NCI-H1105 (cell line): Measurements from ENCODE around the gene CLEC1B.
"Not testable (repeated sequence)": the region's sequence is repeated elsewhere in the genome, so short reads cannot be mapped to it uniquely, and the experiment has no call there.

Experiments
- DNase-seq: peaks from one replicate; lab custom pipeline; 2025; lab: John Stamatoyannopoulos, UW

Gene CLEC1B

DNA sequence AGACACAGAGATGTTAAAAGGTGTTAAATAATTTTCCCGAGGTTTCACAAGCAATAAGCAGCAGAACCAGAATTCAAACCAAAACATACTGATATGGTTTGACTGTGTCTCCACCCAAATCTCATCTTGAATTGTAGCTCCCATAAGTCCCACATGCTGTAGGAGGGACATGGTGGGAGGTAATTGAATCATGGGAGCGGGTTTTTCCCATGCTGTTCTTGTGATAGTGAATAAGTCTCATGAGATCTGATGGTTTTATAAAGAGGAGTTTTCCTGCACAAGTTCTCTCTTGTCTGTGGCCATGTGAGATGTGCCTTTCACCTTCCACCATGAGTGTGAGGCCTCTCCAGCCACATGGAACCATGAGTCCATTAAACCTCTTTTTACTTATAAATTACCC lies 24.2 kb downstream of the CLEC1B start:
- DNase-seq, result not testable (repeated sequence)

- DNase-seq, result no peak
Observed at GRCh38 chr12:9973949-9974348, 25.0 kb downstream of the CLEC1B start.

DNA sequence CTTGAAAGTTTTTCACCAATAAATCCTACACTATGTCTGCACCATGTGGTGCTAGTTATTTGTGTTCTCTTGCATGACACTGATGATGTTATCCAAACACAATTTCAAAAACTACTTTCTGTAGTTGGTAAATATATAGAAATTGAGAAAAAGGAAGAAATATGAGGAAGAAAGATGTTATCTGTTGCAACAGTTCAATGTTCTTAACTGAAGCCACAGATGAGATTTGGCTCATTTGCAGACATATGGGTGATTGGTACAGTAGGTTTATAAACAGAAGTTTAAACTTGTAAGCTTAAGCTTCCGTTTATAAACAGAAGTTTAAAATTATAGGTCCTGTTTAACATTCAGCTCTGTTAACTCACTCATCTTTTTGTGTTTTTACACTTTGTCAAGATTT lies 27.7 kb downstream of the CLEC1B start, which contains the start of gene CLEC12A:
Gene CLEC12A (plus strand): TSS at position 229 of the 400 bp plus-strand sequence. CDS start 188 bp downstream, outside the sequence.
- DNase-seq, result no peak

DNA sequence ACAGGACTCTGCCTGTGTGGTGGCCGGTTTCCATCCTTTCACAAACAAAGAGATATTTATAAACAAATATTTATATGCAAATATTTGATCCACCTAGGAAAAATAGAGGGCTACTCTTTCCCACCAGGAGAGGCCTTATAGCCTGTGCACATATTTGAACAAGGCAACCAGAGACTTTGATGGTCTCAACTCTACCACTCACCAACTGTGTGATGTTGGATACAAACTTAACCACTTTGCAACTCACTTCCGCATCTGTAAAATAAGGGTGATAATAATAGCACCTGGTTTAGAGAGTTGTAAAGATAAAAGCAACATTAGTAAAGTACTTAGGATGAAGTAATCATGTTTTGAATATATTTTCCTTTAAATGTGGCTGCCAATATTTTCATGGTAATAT lies 29.2 kb downstream of the CLEC1B start:
- no peak for DNase-seq

- no peak for DNase-seq
Observed at GRCh38 chr12:9961901-9962300, 37.0 kb downstream of the CLEC1B start.

DNA sequence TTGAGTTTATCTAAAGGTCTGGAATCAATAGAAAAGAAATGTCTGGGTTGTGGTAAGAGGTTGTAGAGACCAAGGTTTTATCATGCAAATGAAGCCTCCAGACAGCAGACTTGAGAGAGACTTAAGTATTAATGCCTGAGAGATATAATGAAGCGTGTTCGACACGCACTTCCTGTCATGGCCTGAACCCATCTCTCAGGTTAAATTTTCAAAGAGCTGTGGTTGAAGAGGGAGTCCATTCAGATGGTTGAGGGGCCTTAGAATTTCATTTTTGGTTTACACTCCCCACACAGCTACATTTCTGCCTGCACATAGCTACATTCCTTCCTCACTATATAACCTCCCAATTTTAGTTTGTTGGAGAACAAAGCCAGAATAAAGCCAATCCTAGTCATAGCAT lies 37.8 kb downstream of the CLEC1B start:
- no peak for DNase-seq

DNA sequence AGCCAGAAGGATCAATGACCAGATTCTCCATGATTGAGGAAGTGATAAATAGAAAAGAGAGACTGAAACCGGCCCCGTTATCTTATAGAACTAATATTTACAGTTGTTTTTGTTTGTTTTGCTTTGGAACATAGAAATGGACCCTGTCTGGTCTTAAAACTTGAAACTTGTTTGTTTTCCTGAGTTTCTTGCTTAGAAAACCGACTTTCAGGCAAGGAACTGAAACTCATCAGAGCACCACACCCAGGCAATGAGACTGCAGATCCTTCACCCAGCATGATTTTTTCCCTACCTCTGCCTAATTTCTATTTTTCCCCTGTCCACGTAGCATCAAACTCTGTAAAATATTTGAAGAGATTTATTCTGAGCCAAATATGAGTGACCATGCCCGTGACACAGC lies 38.3 kb downstream of the CLEC1B start:
- DNase-seq, result no peak

DNA sequence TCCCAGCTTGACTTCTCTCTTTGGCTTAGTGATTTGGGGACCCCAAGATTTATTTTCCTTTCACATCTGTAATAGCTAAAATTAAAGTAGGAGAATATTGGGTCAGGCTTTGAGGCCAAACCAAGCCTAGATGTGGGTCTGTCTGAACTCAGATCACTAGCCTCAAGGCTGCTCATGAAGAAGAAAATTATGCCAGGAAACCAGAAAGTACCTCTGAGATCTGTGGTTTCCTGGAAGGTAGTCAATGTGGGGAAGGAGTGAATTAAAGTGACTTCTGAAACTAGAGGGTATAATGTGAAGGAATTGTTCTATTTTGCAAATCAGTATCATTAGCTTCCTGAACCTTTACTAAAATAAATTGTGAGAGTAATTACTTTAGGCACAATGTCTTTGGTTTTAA lies 41.1 kb downstream of the CLEC1B start:
- DNase-seq, result no peak

DNA sequence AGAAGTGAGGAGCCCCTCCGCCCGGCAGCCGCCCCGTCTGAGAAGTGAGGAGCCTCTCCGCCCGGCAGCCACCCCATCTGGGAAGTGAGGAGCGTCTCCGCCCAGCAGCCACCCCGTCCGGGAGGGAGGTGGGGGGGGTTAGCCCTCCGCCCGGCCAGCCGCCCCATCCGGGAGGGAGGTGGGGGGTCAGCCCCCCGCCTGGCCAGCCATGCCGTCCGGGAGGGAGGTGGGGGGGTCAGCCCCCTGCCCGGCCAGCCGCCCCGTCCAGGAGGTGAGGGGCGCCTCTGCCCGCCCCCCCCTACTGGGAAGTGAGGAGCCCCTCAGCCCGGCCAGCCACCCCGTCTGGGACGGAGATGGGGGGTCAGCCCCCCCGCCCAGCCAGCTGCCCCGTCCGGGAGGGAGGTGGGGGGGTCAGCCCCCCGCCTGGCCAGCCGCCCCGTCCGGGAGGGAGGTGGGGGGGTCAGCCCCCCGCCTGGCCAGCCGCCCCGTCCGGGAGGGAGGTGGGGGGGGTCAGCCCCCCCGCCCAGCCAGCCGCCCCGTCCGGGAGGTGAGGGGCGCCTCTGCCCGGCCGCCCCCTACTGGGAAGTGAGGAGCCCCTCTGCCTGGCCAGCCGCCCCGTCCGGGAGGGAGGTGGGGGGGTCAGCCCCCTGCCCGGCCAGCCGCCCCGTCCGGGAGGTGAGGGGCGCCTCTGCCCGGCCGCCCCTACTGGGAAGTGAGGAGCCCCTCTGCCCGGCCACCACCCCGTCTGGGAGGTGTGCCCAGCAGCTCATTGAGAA lies 45.8 kb downstream of the CLEC1B start:
- not testable (repeated sequence) for DNase-seq

DNA sequence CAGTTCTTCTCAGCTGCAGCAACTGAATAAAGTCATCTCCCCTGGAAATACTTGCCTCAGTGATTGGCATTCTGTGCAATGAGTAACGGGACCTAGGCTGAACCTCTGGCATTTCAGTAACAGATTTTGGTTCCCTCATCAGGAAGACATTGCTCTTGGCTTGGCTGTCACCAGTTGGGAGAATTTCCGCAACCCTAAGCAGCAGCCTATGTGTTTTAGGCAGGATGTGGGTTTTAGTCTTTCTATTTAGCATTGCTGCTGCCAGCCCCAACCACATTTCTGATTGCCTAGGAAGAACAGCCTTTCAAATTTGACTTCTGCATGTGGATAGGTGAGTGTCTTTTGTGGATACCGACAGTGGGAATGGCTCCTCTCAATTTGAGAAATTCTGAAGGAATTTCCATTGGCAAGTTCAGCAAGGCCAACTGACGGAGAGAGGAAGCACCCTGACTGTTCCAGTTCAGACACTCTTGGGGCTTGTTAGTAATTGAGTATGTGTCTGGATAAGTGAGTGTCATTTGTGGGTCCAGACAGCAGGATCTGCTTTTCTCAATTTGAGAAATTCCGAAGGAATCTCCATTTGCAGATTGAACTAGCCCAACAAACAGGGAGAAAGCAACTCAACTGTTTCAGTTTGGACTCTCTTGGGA lies 47.8 kb downstream of the CLEC1B start:
- DNase-seq, result no peak

DNA sequence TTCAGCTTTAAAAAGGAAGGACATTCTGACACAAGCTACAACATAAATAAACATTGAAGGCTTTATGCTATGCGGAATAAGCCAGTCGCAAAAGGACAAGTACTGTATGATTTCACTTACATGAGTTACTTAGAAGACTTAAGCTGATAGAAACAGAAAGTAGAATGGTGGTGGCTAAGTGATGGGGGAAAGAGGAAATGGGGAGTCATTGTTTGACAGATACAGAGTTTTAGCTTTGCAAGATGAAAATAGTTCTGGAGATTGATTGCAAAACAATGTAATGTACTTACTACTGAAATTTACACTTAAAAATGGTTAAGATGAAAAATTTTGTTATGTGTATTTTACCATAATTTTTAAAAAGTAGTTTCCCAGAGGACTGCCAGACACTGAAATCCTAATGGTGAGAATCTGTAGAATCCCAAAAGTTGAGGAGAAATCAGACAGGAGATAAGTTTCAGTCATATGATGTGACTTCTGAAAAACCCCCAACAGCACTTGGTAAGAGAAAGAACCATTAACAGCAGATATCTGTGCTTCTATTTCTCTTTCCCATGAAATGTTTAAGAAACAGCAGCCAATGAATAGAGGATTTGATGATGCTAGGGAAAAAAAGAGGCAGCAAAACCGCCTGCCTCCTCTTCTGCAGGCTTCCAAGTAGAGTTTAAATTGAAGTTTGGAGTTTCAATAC lies 50.2 kb downstream of the CLEC1B start:
- no peak for DNase-seq

DNA sequence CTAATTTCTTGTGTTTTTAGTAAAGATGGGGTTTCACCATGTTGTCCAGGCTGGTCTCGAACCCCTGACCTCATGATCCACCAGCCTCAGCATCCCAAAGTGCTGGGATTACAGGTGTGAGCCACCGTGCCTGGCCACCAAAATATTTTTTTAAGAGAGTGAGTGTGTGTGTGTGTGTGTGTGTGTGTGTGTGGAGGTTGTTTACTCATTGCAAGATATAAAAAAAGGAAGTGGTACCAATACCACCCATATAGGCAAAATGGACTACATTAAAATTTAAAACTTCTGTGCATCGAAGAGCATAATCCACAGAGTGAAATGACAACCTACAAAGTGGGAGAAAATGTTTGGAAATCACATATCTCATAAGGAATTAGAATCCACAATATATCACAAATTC lies 51.2 kb downstream of the CLEC1B start:
- DNase-seq, result no peak

DNA sequence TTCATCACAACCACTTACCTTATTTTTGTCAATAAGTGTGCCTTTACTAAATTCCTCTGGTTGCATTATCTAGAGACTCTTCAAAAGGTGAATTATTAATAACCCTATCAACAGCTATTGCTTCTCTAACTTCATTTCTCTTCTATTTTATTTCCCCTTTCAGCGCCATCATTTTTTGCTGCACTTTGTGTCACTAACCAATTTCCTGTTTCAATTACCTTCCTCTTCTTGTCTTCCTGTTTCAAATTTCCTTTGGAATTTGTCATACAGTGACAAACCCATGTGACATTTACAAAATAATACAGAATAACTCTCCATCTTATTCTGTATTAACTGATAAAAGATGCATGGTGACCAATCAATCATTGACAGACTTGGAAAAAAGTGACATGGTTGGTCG lies 54.5 kb downstream of the CLEC1B start:
- DNase-seq, result no peak

- peak; percentile 87 for DNase-seq
Observed at GRCh38 chr12:9943240-9943639, 55.7 kb downstream of the CLEC1B start.
